HepG2 (cell line): ENCODE results near the gene PRKD2. TPM values are rescaled to one million over a fixed set of nuclear protein-coding genes. Genes with fewer than 3 reads are reported as not detected.
A peak's percentile ranks its signal among the peaks of the same experiment; 100 is the strongest.

ENCODE experiments used
- CHCHD3 ChIP-seq: sonication (generic); formaldehyde crosslinking; IDR thresholded peaks from 2 replicates; pipeline ENCODE4 v1.8.0; 2022; ENCODE audit warnings: mild to moderate bottlenecking, missing genetic modification reagents, moderate library complexity
- DMAP1 ChIP-seq: IDR thresholded peaks from 2 replicates; pipeline ENCODE4 v1.6.1; 2016
- FLYWCH1 ChIP-seq: sonication (generic); formaldehyde crosslinking; IDR thresholded peaks from 2 replicates; pipeline ENCODE4 v1.8.1; 2023; ENCODE audit warnings: mild to moderate bottlenecking, missing genetic modification reagents
- FOXK1 ChIP-seq: sonication (generic); formaldehyde crosslinking; IDR thresholded peaks from 2 replicates; pipeline ENCODE4 v1.4.0; 2020; ENCODE audit warnings: low read depth, missing genetic modification reagents, borderline replicate concordance
- GTF2F1 ChIP-seq: fragments of 150-350 bp; IDR thresholded peaks from 2 replicates; pipeline ENCODE4 v1.6.1; 2014; ENCODE audit warnings: low read length
- KDM2A ChIP-seq: sonication (generic); formaldehyde crosslinking; IDR thresholded peaks from 2 replicates; pipeline ENCODE4 v1.4.0; 2020; ENCODE audit warnings: low read depth, missing genetic modification reagents, borderline replicate concordance
- KDM4B ChIP-seq: sonication (generic); formaldehyde crosslinking; IDR thresholded peaks from 2 replicates; pipeline ENCODE4 v1.4.0; 2020; ENCODE audit warnings: missing genetic modification reagents
- MYC ChIP-seq: sonication (generic); formaldehyde crosslinking; IDR thresholded peaks from 2 replicates; pipeline ENCODE4 v1.9.0; 2021; ENCODE audit warnings: missing genetic modification reagents, borderline replicate concordance
- NR3C1 ChIP-seq: sonication (generic); formaldehyde crosslinking; IDR thresholded peaks from 2 replicates; pipeline ENCODE4 v1.4.0; 2020; ENCODE audit warnings: missing genetic modification reagents
- POLR2G ChIP-seq: fragments of 200-400 bp; formaldehyde crosslinking; IDR thresholded peaks from 2 replicates; pipeline ENCODE4 v1.6.1; 2018; ENCODE audit warnings: mild to moderate bottlenecking, low read depth, low read length, moderate library complexity
- REPIN1 ChIP-seq: sonication (generic); formaldehyde crosslinking; IDR thresholded peaks from 2 replicates; pipeline ENCODE4 v1.8.0; 2022; ENCODE audit warnings: missing genetic modification reagents, low read depth, mild to moderate bottlenecking, borderline replicate concordance
- RFXAP ChIP-seq: sonication (generic); formaldehyde crosslinking; IDR thresholded peaks from 2 replicates; pipeline ENCODE4 v1.4.0; 2020; ENCODE audit warnings: missing genetic modification reagents, borderline replicate concordance
- TBX2 ChIP-seq: sonication (generic); formaldehyde crosslinking; IDR thresholded peaks from 2 replicates; pipeline ENCODE4 v1.5.0; 2020; ENCODE audit warnings: missing genetic modification reagents, mild to moderate bottlenecking, borderline replicate concordance
- TP53 ChIP-seq: sonication (generic); formaldehyde crosslinking; conservative IDR thresholded peaks from 2 replicates; pipeline ENCODE4 v1.4.0; 2020; ENCODE audit warnings: missing genetic modification reagents
- ZFP36L1 ChIP-seq: sonication (generic); formaldehyde crosslinking; IDR thresholded peaks from 2 replicates; pipeline ENCODE4 v1.8.0; 2022; ENCODE audit warnings: mild to moderate bottlenecking, missing genetic modification reagents, moderate library complexity
- ZNF225 ChIP-seq: sonication (generic); formaldehyde crosslinking; IDR thresholded peaks from 2 replicates; pipeline ENCODE4 v1.4.0; 2020; ENCODE audit warnings: mild to moderate bottlenecking, missing genetic modification reagents
- ZNF256 ChIP-seq: sonication (generic); formaldehyde crosslinking; conservative IDR thresholded peaks from 2 replicates; pipeline ENCODE4 v1.4.0; 2020; ENCODE audit warnings: missing genetic modification reagents
- ZNF569 ChIP-seq: sonication (generic); formaldehyde crosslinking; IDR thresholded peaks from 2 replicates; pipeline ENCODE4 v1.5.0; 2020; ENCODE audit warnings: mild to moderate bottlenecking, missing genetic modification reagents, moderate library complexity, borderline replicate concordance
- ZNF703 ChIP-seq: sonication (generic); formaldehyde crosslinking; IDR thresholded peaks from 2 replicates; pipeline ENCODE4 v1.5.1; 2020; ENCODE audit warnings: missing genetic modification reagents, mild to moderate bottlenecking, moderate library complexity, borderline replicate concordance
- ZNF713 ChIP-seq: sonication (generic); formaldehyde crosslinking; IDR thresholded peaks from 2 replicates; pipeline ENCODE4 v1.4.0; 2020; ENCODE audit warnings: mild to moderate bottlenecking, missing genetic modification reagents
- ZNF775 ChIP-seq: sonication (generic); formaldehyde crosslinking; IDR thresholded peaks from 2 replicates; pipeline ENCODE4 v1.4.0; 2020; ENCODE audit warnings: missing genetic modification reagents, mild to moderate bottlenecking, moderate library complexity, borderline replicate concordance
- ZNF83 ChIP-seq: sonication (generic); formaldehyde crosslinking; IDR thresholded peaks from 2 replicates; pipeline ENCODE4 v1.4.0; 2020; ENCODE audit warnings: missing genetic modification reagents, mild to moderate bottlenecking, borderline replicate concordance
- ZNF883 ChIP-seq: sonication (generic); formaldehyde crosslinking; IDR thresholded peaks from 2 replicates; pipeline ENCODE4 v1.5.1; 2020; ENCODE audit warnings: mild to moderate bottlenecking, missing genetic modification reagents; ENCODE audit errors: not compliant biosample characterization
- polyA plus RNA-seq, 8 experiments: library from polyadenylated mRNA; depleted of rRNA in 3 of 8; stranded (reverse) in 7 of 8; unstranded in 1 of 8; fragments of >200 nt; fragmentation: Illumina TruSeq in 4 of 8; extraction: Trizol in 4 of 8; gene quantifications; 2 replicates each; pipeline versions ENCODE4 v1.2.1 to v1.2.3, GENCODE V29; 2011 to 2016; ENCODE audit warnings: low read depth in 4 of 8, missing spikeins in 1 of 8, mixed read lengths in 1 of 8; ENCODE audit not compliant: insufficient read depth in 1 of 8
- total RNA-seq, 5 experiments: library from RNA; depleted of rRNA; stranded (reverse); fragments of >200 nt; fragmentation: Illumina TruSeq; extraction: Trizol; gene quantifications; 2 replicates each; pipeline ENCODE4 v1.2.3, GENCODE V29; 2016; ENCODE audit warnings: low read depth in 1 of 5
- TF ChIP-seq, protein P1 (sequence below): sonication (generic); formaldehyde crosslinking; IDR thresholded peaks from 2 replicates; pipeline ENCODE4 v1.4.0; 2020; ENCODE audit warnings: missing genetic modification reagents, mild to moderate bottlenecking, borderline replicate concordance
- TF ChIP-seq, protein P2 (sequence below): sonication (generic); formaldehyde crosslinking; conservative IDR thresholded peaks from 2 replicates; pipeline ENCODE4 v1.5.0; 2020; ENCODE audit warnings: missing genetic modification reagents
- TF ChIP-seq, protein P3 (sequence below): IDR thresholded peaks from 2 replicates; pipeline ENCODE4 v1.6.1; 2012; ENCODE audit warnings: low read depth, low read length, improper control_type of control experiment

Gene PRKD2
- total and polyA plus RNA-seq, 2 of the 13 experiments (the other 11 are each of a cell fraction or from before 2014, with no cell fraction given), result 6.7 to 7.3 TPM

DNA sequence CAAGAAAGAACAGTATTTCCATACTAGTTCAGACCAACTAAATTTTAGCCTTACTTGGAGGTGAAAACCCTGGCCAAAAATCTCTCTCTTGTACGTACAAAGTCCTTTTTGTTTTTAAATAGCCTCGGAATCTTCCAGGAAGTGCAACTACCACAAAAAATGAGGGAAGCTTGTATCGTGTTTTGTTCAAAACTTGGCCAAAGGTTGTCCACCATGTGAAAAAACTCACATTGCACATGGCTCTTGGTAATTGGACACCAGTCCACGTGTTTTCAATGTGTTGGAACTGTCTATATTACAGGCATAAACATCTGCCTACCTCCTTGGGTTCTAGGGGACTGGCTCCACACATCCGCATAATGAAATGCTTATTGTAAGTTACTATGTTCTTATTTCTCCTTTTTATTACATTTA, 44.5 kb upstream of the PRKD2 start (continued):
- TF ChIP-seq, protein P1, sequence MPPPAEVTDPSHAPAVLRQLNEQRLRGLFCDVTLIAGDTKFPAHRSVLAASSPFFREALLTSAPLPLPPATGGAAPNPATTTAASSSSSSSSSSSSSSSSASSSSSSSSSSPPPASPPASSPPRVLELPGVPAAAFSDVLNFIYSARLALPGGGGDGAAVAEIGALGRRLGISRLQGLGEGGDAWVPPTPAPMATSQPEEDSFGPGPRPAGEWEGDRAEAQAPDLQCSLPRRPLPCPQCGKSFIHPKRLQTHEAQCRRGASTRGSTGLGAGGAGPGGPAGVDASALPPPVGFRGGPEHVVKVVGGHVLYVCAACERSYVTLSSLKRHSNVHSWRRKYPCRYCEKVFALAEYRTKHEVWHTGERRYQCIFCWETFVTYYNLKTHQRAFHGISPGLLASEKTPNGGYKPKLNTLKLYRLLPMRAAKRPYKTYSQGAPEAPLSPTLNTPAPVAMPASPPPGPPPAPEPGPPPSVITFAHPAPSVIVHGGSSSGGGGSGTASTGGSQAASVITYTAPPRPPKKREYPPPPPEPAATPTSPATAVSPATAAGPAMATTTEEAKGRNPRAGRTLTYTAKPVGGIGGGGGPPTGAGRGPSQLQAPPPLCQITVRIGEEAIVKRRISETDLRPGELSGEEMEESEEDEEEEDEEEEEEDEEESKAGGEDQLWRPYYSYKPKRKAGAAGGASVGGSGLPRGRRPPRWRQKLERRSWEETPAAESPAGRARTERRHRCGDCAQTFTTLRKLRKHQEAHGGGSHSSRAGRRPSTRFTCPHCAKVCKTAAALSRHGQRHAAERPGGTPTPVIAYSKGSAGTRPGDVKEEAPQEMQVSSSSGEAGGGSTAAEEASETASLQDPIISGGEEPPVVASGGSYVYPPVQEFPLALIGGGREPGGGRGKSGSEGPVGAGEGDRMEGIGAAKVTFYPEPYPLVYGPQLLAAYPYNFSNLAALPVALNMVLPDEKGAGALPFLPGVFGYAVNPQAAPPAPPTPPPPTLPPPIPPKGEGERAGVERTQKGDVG (CRISPR knock-in tag), result no peak
- TF ChIP-seq ZFP36L1 (CRISPR knock-in tag) (peak; percentile 80; the same call in 1 of the 2 replicates), GTF2F1 (no peak), ZNF225 (CRISPR knock-in tag) (no peak), ZNF83 (no peak), CHCHD3 (CRISPR knock-in tag) (no peak), ZNF256 (CRISPR knock-in tag) (no peak), NR3C1 (no peak), RFXAP (CRISPR knock-in tag) (peak; percentile 37; the same call in 1 of the 2 replicates), ZNF569 (CRISPR knock-in tag) (no peak), KDM4B (no peak), TBX2 (CRISPR knock-in tag) (no peak; the same call in 1 of the 2 replicates), TP53 (no peak), DMAP1 (no peak), POLR2G (no peak), MYC (no peak), KDM2A (no peak), FLYWCH1 (CRISPR knock-in tag) (0 out of 2 replicates have a peak, but pooled peaks have one; percentile 42), ZNF713 (CRISPR knock-in tag) (no peak), FOXK1 (CRISPR knock-in tag) (0 out of 2 replicates have a peak, but pooled peaks have one; percentile 20), ZNF775 (CRISPR knock-in tag) (no peak), REPIN1 (CRISPR knock-in tag) (no peak), ZNF883 (no peak), ZNF703 (CRISPR knock-in tag) (no peak)
- TF ChIP-seq, protein P2, sequence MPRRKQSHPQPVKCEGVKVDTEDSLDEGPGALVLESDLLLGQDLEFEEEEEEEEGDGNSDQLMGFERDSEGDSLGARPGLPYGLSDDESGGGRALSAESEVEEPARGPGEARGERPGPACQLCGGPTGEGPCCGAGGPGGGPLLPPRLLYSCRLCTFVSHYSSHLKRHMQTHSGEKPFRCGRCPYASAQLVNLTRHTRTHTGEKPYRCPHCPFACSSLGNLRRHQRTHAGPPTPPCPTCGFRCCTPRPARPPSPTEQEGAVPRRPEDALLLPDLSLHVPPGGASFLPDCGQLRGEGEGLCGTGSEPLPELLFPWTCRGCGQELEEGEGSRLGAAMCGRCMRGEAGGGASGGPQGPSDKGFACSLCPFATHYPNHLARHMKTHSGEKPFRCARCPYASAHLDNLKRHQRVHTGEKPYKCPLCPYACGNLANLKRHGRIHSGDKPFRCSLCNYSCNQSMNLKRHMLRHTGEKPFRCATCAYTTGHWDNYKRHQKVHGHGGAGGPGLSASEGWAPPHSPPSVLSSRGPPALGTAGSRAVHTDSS (CRISPR knock-in tag), result no peak
- TF ChIP-seq, protein P3, sequence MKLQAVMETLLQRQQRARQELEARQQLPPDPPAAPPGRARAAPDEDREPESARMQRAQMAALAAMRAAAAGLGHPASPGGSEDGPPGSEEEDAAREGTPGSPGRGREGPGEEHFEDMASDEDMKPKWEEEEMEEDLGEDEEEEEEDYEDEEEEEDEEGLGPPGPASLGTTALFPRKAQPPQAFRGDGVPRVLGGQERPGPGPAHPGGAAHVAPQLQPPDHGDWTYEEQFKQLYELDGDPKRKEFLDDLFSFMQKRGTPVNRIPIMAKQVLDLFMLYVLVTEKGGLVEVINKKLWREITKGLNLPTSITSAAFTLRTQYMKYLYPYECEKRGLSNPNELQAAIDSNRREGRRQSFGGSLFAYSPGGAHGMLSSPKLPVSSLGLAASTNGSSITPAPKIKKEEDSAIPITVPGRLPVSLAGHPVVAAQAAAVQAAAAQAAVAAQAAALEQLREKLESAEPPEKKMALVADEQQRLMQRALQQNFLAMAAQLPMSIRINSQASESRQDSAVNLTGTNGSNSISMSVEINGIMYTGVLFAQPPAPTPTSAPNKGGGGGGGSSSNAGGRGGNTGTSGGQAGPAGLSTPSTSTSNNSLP, result no peak
